Psoas muscle (tissue), 8 donors: Measurements from ENCODE around the gene NKX6-2. TPM values are rescaled to one million over a fixed set of nuclear protein-coding genes. Genes with fewer than 3 reads are reported as not detected.
"Not testable (repeated sequence)": the region's sequence is repeated elsewhere in the genome, so short reads cannot be mapped to it uniquely, and the experiment has no call there.

ENCODE experiments used
- ATAC-seq, 4 donors: fragments of 200-7000 bp; cut with Tn5 transposase; one replicate each; pipeline ENCODE4 v1.9.1; 2020; ENCODE audit warnings: moderate library complexity in 3 of 4, mild to moderate bottlenecking in 2 of 4
- DNase-seq, 2 donors: peaks; one replicate each; pipeline ENCODE4 v3.0.0-alpha.2; 2020
- H3K27ac ChIP-seq: fragments of 200-600 bp; one replicate; pipeline ENCODE4 v1.8.0; 2022
- H3K27me3 ChIP-seq, 3 donors: fragments of 200-600 bp in 1 of 3; one replicate each; pipeline versions ENCODE4 v1.6.1 to v1.8.0; 2013 to 2022; ENCODE audit warnings: low read length in 2 of 3, mild to moderate bottlenecking in 2 of 3, moderate library complexity in 1 of 3; ENCODE audit not compliant: insufficient read depth in 3 of 3
- H3K36me3 ChIP-seq, 2 donors: fragments of 200-600 bp in 1 of 2; one replicate each; pipeline versions ENCODE4 v1.6.1 to v1.8.0; 2013 to 2022; ENCODE audit warnings: low read depth in 1 of 2, mild to moderate bottlenecking in 1 of 2, moderate library complexity in 1 of 2; ENCODE audit not compliant: insufficient read depth in 1 of 2
- H3K4me1 ChIP-seq: fragments of 200-600 bp; one replicate; pipeline ENCODE4 v1.8.0; 2022
- H3K4me3 ChIP-seq: fragments of 200-600 bp; one replicate; pipeline ENCODE4 v1.8.0; 2022; ENCODE audit warnings: mild to moderate bottlenecking
- H3K9me3 ChIP-seq: fragments of 200-600 bp; one replicate; pipeline ENCODE4 v1.8.0; 2022
- CTCF ChIP-seq: fragments of 200-600 bp; IDR thresholded peaks from one replicate; pipeline ENCODE4 v1.8.0; 2022; ENCODE audit warnings: antibody characterized with exemption
- WGBS, 3 donors: extraction: QIAGEN DNeasy Blood & Tissue Kit; methylation state at CpG; one replicate each; pipeline versions ENCODE4 v1.1.6 to v1.1.7; 2013; 5-methylcytosine and 5-hydroxymethylcytosine counted together
- intact Hi-C, 2 donors: fragments of 100-400 bp; cut with DNase I; formaldehyde crosslinking; loops; one replicate each; pipeline versions ENCODE4 v1.11.0 to v1.14.2; 2022
- polyA plus RNA-seq, 3 donors: library from polyadenylated mRNA; stranded (reverse); fragments of 200-250 nt; gene quantifications; one replicate each; pipeline ENCODE4 v1.2.3, GENCODE V29; 2013
- total RNA-seq, 4 donors: library from RNA; stranded (reverse); fragmentation: NEBNext Ultra II Directional in 2 of 4; extraction: Animal tissue kit (Norgen Biotek cat#: 25700) in 2 of 4; gene quantifications; one replicate each; pipeline versions ENCODE4 v1.2.1 to v1.2.4, GENCODE V29; 2021 to 2023
- donor health status: healthy with polysubstance abuse.
- donor health status: DM: no; HTN: no; CAD: no; lungs with moderate emphysema.
- donor health status: Bipolar disorder and iron deficiency.
- donor health status: healthy.
- donor health status: DM: yes; HTN: yes; CAD: no.
- donor health status: DM: no; HTN: no; CAD: no.
- donor health status: DM: no; HTN: no; CAD: no.
- donor health status: DM: yes; HTN: yes; CAD: no.

NKX6-2 gene
- total and polyA plus RNA-seq, 7 donors = not detected

- TF ChIP-seq CTCF = no peak
- no peaks in the 10 kb centered on the region for H3K9me3 ChIP-seq
- H3K27ac ChIP-seq = no peak overlapping the region
- no peaks in the 10 kb centered on the region for H3K4me1 ChIP-seq
- intact Hi-C loops = loop anchor here in 1 of 2 donors (5.0 kb wide), 1 partner anchor 136 kb away; no protein-coding TSS in a partner anchor
- peaks cover 0 to 59% (median 12%) of the 10 kb centered on the region in 3 donors for H3K27me3 ChIP-seq
- H3K36me3 ChIP-seq = no peaks in the 10 kb centered on the region
- 42 to 62% (median 50%) methylated on average over 8 to 9 of the region's 9 CpGs for WGBS, 3 donors
- no peak overlapping the region for H3K4me3 ChIP-seq
- DNase-seq (no peak), ATAC-seq (no peak)
These were observed 7.3 kb upstream of the NKX6-2 start for GRCh38 chr10:132793213-132793612.

DNA sequence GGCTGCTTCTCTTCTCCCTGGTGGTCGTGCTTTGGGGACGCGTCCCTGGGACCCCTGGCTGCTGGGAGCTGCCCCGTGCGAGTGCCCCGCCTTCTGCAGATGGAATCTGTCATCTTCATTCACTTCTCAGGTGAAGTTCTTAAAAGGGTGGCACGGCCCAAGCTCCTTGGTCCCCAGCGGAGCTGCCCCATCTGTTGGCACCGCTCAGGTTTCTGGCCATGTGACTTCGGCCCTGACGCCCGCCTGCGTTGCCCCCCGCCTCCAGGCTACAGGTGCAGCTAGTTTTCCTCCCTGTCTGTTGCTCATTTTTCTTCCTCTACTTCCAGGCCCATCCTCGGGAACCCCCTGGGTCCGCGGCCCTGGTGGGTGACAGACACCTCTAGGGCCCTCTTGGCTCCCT, 6.8 kb upstream of the NKX6-2 start:
- no peaks in the 10 kb centered on the region for H3K9me3 ChIP-seq
- intact Hi-C loops = loop anchor here in 1 of 2 donors (5.0 kb wide), 1 partner anchor 135 kb away; no protein-coding TSS in a partner anchor
- H3K4me3 ChIP-seq = no peak overlapping the region
- no peak for TF ChIP-seq CTCF
- peaks cover 0 to 64% (median 17%) of the 10 kb centered on the region in 3 donors for H3K27me3 ChIP-seq
- ATAC-seq (no peak), DNase-seq (no peak)
- H3K4me1 ChIP-seq = peaks cover 2% of the 10 kb centered on the region
- WGBS, 3 donors = 65 to 77% (median 72%) methylated on average over 11 to 17 of the region's 17 CpGs
- no peaks in the 10 kb centered on the region for H3K36me3 ChIP-seq
- H3K27ac ChIP-seq = no peak overlapping the region

GRCh38 chr10:132792099-132792498, 6.2 kb upstream of the NKX6-2 start:
- H3K4me1 ChIP-seq, H3K27ac ChIP-seq, DNase-seq, ATAC-seq, H3K4me3 ChIP-seq, H3K36me3 ChIP-seq, H3K9me3 ChIP-seq: not testable (repeated sequence)
- WGBS, 3 donors = 92 to 94% (median 93%) methylated on average over 29 to 33 of the region's 33 CpGs
- H3K27me3 ChIP-seq = peaks cover 0 to 71% (median 21%) of the 10 kb centered on the region in 3 donors
- intact Hi-C loops = loop anchor here in 1 of 2 donors (5.0 kb wide), 1 partner anchor 135 kb away; no protein-coding TSS in a partner anchor

DNA sequence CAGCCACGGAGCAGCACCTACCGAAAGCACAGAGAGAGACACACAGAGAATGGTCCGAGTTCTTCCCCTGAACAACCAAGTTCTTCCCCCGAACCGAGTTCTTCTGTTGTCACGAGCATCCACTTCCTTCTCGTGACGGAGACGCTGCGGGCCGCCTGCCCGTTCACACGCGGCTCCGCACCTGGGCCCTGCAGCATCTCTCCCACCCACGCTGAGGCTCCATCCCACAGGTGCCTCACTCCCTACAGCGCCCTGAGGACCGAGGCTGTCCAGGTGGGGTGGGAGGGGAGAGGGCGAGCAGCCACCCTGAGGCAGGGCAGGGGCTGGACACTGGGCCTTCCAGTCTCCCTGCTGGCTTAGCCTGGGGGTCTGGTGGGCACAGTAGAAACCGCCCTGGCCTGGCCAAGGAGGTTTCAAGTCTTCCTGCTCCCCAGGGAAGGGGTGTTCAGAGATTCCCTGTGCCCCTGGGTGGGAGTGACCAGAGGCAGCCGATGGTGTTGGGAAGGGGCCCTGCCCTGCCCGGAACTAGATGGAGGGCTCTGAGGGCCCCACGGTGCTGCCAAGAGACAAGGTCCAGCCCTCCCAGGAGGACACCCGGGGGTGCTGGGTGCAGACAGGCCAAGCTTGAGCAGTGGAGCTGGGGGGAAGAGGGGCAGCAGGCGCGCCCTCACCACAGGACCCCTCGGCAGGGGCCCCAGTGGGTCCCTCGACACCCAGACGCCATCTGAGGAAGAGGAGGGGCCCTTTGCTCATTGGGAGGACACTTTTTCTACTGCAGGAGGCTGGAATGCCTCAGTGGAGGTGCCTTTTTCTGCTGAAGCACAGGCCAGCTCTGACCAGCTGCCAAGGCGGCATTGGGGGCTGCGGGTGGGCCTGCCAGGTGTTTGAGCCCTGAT, 5.2 kb upstream of the NKX6-2 start:
- H3K27me3 ChIP-seq = peaks cover 0 to 76% (median 24%) of the 10 kb centered on the region in 3 donors
- no peak for TF ChIP-seq CTCF
- H3K27ac ChIP-seq = no peak overlapping the region
- H3K4me3 ChIP-seq = no peak overlapping the region
- DNase-seq (no peak), ATAC-seq (no peak)
- H3K36me3 ChIP-seq = no peaks in the 10 kb centered on the region
- 44 to 51% (median 51%) methylated on average over 29 to 31 of the region's 31 CpGs for WGBS, 3 donors
- H3K4me1 ChIP-seq = peaks cover 9% of the 10 kb centered on the region
- H3K9me3 ChIP-seq = no peaks in the 10 kb centered on the region
- intact Hi-C loops = loop anchor here in 1 of 2 donors (5.0 kb wide), 1 partner anchor 134 kb away; no protein-coding TSS in a partner anchor

GRCh38 chr10:132790470-132790869, 4.5 kb upstream of the NKX6-2 start:
- DNase-seq (no peak), ATAC-seq (no peak)
- TF ChIP-seq CTCF = no peak
- Histone ChIP-seq H3K4me3 (no peak overlapping the region), H3K4me1 (peaks cover 9% of the 10 kb centered on the region), H3K9me3 (no peaks in the 10 kb centered on the region), H3K27me3 (peaks cover 0 to 75% (median 29%) of the 10 kb centered on the region in 3 donors), H3K36me3 (no peaks in the 10 kb centered on the region), H3K27ac (no peak overlapping the region)
- intact Hi-C loops = loop anchor here in 1 of 2 donors (5.0 kb wide), 1 partner anchor 133 kb away; no protein-coding TSS in a partner anchor
- WGBS, 3 donors = 45 to 71% (median 56%) methylated on average over 5 to 7 of the region's 7 CpGs
